Parathyroid adenoma (tissue), 2 donors: ENCODE measurements around the gene CORO2A.

Experiments used
- H2AFZ ChIP-seq: fragments of 300-600 bp; sonication (generic); one replicate; pipeline ENCODE4 v1.7.0; 2017; ENCODE audit warnings: antibody characterized with exemption, mild to moderate bottlenecking
- H3K27ac ChIP-seq: fragments of 300-600 bp; sonication (generic); one replicate; pipeline ENCODE4 v1.7.0; 2017
- H3K27me3 ChIP-seq: fragments of 300-600 bp; sonication (generic); one replicate; pipeline ENCODE4 v1.7.0; 2017; ENCODE audit warnings: low read length; ENCODE audit not compliant: control insufficient read depth, insufficient read depth
- H3K36me3 ChIP-seq: fragments of 300-600 bp; sonication (generic); one replicate; pipeline ENCODE4 v1.7.0; 2017; ENCODE audit warnings: low read length; ENCODE audit not compliant: control insufficient read depth, insufficient read depth
- H3K4me1 ChIP-seq: fragments of 300-600 bp; sonication (generic); one replicate; pipeline ENCODE4 v1.7.0; 2017; ENCODE audit warnings: control low read depth
- H3K4me2 ChIP-seq: fragments of 300-600 bp; sonication (generic); one replicate; pipeline ENCODE4 v1.7.0; 2017; ENCODE audit warnings: low read length
- H3K4me3 ChIP-seq: fragments of 300-600 bp; sonication (generic); one replicate; pipeline ENCODE4 v1.7.0; 2017; ENCODE audit warnings: low read depth, low read length
- H3K79me2 ChIP-seq: fragments of 300-600 bp; sonication (generic); one replicate; pipeline ENCODE4 v1.7.0; 2017; ENCODE audit warnings: control low read depth
- H3K9ac ChIP-seq: fragments of 300-600 bp; sonication (generic); one replicate; pipeline ENCODE4 v1.7.0; 2017; ENCODE audit warnings: mild to moderate bottlenecking
- H3K9me3 ChIP-seq: fragments of 300-600 bp; sonication (generic); one replicate; pipeline ENCODE4 v1.7.0; 2017; ENCODE audit warnings: low read length; ENCODE audit not compliant: control insufficient read depth
- CTCF ChIP-seq: fragments of 300-600 bp; sonication (generic); IDR thresholded peaks from one replicate; pipeline ENCODE4 v1.7.0; 2017; ENCODE audit warnings: antibody characterized with exemption, mild to moderate bottlenecking
- donor health status: primary hyperparathyroidism.

CORO2A gene

GRCh38 chr9:98083566-98084183, 108.8 kb downstream of the CORO2A start:
- H3K36me3 ChIP-seq, result no peaks in the 10 kb centered on the region

GRCh38 chr9:98083061-98083501, 109.4 kb downstream of the CORO2A start:
- Histone ChIP-seq H3K27ac (no peak overlapping the region), H3K4me1 (no peaks in the 10 kb centered on the region), H3K4me2 (no peak overlapping the region), H2AFZ (no peak overlapping the region), H3K9me3 (no peaks in the 10 kb centered on the region), H3K4me3 (no peak overlapping the region), H3K36me3 (no peaks in the 10 kb centered on the region), H3K79me2 (no peaks in the 10 kb centered on the region), H3K9ac (no peak overlapping the region), H3K27me3 (no peaks in the 10 kb centered on the region)
- no peak for TF ChIP-seq CTCF

More at GRCh38 chr9:98083566-98084183, 108.8 kb downstream of the CORO2A start:
- Histone ChIP-seq H3K4me3 (no peak overlapping the region), H3K27ac (no peak overlapping the region), H3K9ac (no peak overlapping the region), H2AFZ (no peak overlapping the region), H3K79me2 (no peaks in the 10 kb centered on the region), H3K4me2 (no peak overlapping the region), H3K4me1 (no peaks in the 10 kb centered on the region), H3K9me3 (no peaks in the 10 kb centered on the region), H3K27me3 (no peaks in the 10 kb centered on the region)
- TF ChIP-seq CTCF, result no peak

- H3K4me3 ChIP-seq, result no peak overlapping the region
- no peaks in the 10 kb centered on the region for H3K4me1 ChIP-seq
- H3K9ac ChIP-seq, result no peak overlapping the region
- H3K9me3 ChIP-seq, result no peaks in the 10 kb centered on the region
- no peak overlapping the region for H2AFZ ChIP-seq
- TF ChIP-seq CTCF, result no peak
- H3K27ac ChIP-seq, result no peak overlapping the region
- no peaks in the 10 kb centered on the region for H3K79me2 ChIP-seq
- H3K36me3 ChIP-seq, result no peaks in the 10 kb centered on the region
- H3K4me2 ChIP-seq, result no peak overlapping the region
- no peaks in the 10 kb centered on the region for H3K27me3 ChIP-seq
These were observed 110.8 kb downstream of the CORO2A start for GRCh38 chr9:98081477-98082219.

GRCh38 chr9:98080780-98081179, 111.7 kb downstream of the CORO2A start:
- Histone ChIP-seq H3K27me3 (no peaks in the 10 kb centered on the region), H3K4me3 (no peak overlapping the region), H3K4me1 (no peaks in the 10 kb centered on the region), H3K36me3 (no peaks in the 10 kb centered on the region), H3K79me2 (no peaks in the 10 kb centered on the region), H2AFZ (no peak overlapping the region), H3K9ac (no peak overlapping the region), H3K9me3 (no peaks in the 10 kb centered on the region), H3K4me2 (no peak overlapping the region), H3K27ac (no peak overlapping the region)
- no peak for TF ChIP-seq CTCF
